ENCODE measurements around the gene RGL3. TPM values are rescaled to one million over a fixed set of nuclear protein-coding genes. Genes with fewer than 3 reads are reported as not detected.
"Not testable (repeated sequence)": the region's sequence is repeated elsewhere in the genome, so short reads cannot be mapped to it uniquely, and the experiment has no call there.

Gene RGL3
- total RNA-seq, 3 donors from 2014 or later, result 3.7 to 18.4 (median 9.8) TPM

GRCh38 chr19:11414544-11414943 is 4.6 kb downstream of the RGL3 start:
- no peak overlapping the region for H3K4me3 ChIP-seq
- intact Hi-C loops (cut with DNase I; ENCODE audit: low total_unique reads), result no loop called here
- peaks cover 0 to 4% of the 10 kb centered on the region in 2 donors for H3K27me3 ChIP-seq
- no peaks in the 10 kb centered on the region for H3K4me1 ChIP-seq
- no peak for DNase-seq (ENCODE audit: low spot score in 2 of 2)
- no peaks in the 10 kb centered on the region for H3K36me3 ChIP-seq
- TF ChIP-seq CTCF (IDR thresholded peaks at IDR 0.05) (no peak), POLR2AphosphoS5 (IDR thresholded peaks at IDR 0.05) (no peak), POLR2A (IDR thresholded peaks at IDR 0.05) (no peak)
- no peak overlapping the region for H3K27ac ChIP-seq
- H3K9me3 ChIP-seq, result no peaks in the 10 kb centered on the region

GRCh38 chr19:11410682-11411081 is 8.4 kb downstream of the RGL3 start:
- no peaks in the 10 kb centered on the region for H3K9me3 ChIP-seq
- H3K36me3 ChIP-seq, result no peaks in the 10 kb centered on the region
- H3K27ac ChIP-seq, result no peak overlapping the region
- no peak for TF ChIP-seq POLR2A (IDR thresholded peaks at IDR 0.05)
- TF ChIP-seq POLR2AphosphoS5 (IDR thresholded peaks at IDR 0.05), result no peak
- no peak for TF ChIP-seq CTCF (IDR thresholded peaks at IDR 0.05)
- H3K4me3 ChIP-seq, result no peak overlapping the region
- intact Hi-C loops (cut with DNase I; ENCODE audit: low total_unique reads), result no loop called here
- no peaks in the 10 kb centered on the region for H3K4me1 ChIP-seq
- no peak for DNase-seq (ENCODE audit: low spot score in 2 of 2)
- no peaks in the 10 kb centered on the region for H3K27me3 ChIP-seq

- no peak overlapping the region for H3K4me3 ChIP-seq
- no peak for DNase-seq (ENCODE audit: low spot score in 2 of 2)
- no peaks in the 10 kb centered on the region for H3K4me1 ChIP-seq
- intact Hi-C loops (cut with DNase I; ENCODE audit: low total_unique reads), result no loop called here
- H3K27me3 ChIP-seq, result no peaks in the 10 kb centered on the region
- H3K36me3 ChIP-seq, result no peaks in the 10 kb centered on the region
- no peaks in the 10 kb centered on the region for H3K9me3 ChIP-seq
- H3K27ac ChIP-seq, result no peak overlapping the region
- TF ChIP-seq POLR2A (IDR thresholded peaks at IDR 0.05) (no peak), POLR2AphosphoS5 (IDR thresholded peaks at IDR 0.05) (no peak), CTCF (IDR thresholded peaks at IDR 0.05) (no peak)
Measured at GRCh38 chr19:11408591-11408990, 10.5 kb downstream of the RGL3 start.

- intact Hi-C loops (cut with DNase I; ENCODE audit: low total_unique reads); H3K4me1 ChIP-seq; H3K36me3 ChIP-seq; H3K27ac ChIP-seq; H3K9me3 ChIP-seq; DNase-seq (ENCODE audit: low spot score in 2 of 2); H3K27me3 ChIP-seq: not testable (repeated sequence)
- peak overlapping the region in 1 of 3 donors; percentile 49 for H3K4me3 ChIP-seq
Measured at GRCh38 chr19:11406703-11407236, 12.3 kb downstream of the RGL3 start.

GRCh38 chr19:11405846-11406643 is 13.1 kb downstream of the RGL3 start:
- Histone ChIP-seq H3K36me3 (no peaks in the 10 kb centered on the region), H3K9me3 (no peaks in the 10 kb centered on the region), H3K4me1 (no peaks in the 10 kb centered on the region), H3K27me3 (no peaks in the 10 kb centered on the region), H3K4me3 (peak overlapping the region in 2 of 3 donors; percentile 37 to 49), H3K27ac (no peak overlapping the region)
- intact Hi-C loops (cut with DNase I; ENCODE audit: low total_unique reads), result no loop called here
- TF ChIP-seq POLR2AphosphoS5 (IDR thresholded peaks at IDR 0.05) (peak in 1 of 3 donors; percentile 23), POLR2A (IDR thresholded peaks at IDR 0.05) (no peak), CTCF (IDR thresholded peaks at IDR 0.05) (peak in 2 of 3 donors; percentile 13 to 55)
- no peak for DNase-seq (ENCODE audit: low spot score in 2 of 2)

All from breast epithelium (tissue), 4 donors.